ENCODE results near the gene SZT2. TPM values are rescaled to one million over a fixed set of nuclear protein-coding genes. Genes with fewer than 3 reads are reported as not detected.
"Not testable (repeated sequence)": the region's sequence is repeated elsewhere in the genome, so short reads cannot be mapped to it uniquely, and the experiment has no call there.

Gene SZT2
- total RNA-seq, 1 donor from 2014 or later, result 33.6 TPM

DNA sequence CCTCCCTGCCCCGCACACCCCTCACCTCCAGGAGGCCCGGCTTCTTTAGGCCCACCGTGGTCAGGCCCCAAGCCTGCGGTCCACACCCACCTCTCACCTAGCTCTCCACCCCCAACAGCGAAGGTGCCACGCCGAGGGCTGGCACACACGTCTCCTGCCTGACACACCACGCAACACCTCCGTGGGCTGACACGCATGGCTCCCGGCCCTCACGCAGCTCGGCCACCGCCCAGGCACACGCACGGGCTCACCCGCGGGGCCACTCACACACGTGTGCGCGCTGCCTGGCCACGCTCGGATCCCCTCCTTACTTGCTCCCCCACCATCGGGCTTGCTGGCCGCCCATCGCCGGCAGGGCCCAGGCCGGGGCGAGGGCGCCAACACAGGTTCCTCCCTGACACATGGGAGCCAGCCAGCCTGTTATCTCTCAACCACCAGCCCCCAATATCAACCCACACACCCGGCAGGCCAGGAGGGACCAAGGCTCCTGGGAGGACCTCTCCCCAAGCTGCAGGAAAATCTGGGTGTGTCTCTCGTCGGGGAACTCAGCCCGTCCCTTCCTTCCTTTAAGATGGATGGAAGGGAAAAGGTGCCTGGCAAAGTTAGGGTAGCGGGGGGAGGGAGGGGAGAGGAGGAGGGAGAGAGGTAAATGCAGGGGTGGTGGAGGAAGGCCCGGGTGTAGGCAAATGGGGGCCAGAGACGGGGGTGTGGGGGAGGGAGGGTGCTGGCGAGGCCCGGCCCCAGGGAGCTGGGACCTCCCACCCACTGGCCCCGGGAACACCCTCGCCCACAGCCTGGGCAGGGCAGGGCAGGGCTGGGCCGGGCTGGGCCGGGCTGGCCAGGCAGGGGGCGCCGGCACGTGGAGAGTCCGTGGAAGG is 22.4 kb upstream of the SZT2 start:
- Mint-ChIP-seq H3K36me3 (ENCODE audit: low read depth) (peaks cover 19% of the 10 kb centered on the region), H3K27ac (ENCODE audit: unreplicated experiment) (peak overlapping the region; percentile 83)
- TF ChIP-seq, protein P1, sequence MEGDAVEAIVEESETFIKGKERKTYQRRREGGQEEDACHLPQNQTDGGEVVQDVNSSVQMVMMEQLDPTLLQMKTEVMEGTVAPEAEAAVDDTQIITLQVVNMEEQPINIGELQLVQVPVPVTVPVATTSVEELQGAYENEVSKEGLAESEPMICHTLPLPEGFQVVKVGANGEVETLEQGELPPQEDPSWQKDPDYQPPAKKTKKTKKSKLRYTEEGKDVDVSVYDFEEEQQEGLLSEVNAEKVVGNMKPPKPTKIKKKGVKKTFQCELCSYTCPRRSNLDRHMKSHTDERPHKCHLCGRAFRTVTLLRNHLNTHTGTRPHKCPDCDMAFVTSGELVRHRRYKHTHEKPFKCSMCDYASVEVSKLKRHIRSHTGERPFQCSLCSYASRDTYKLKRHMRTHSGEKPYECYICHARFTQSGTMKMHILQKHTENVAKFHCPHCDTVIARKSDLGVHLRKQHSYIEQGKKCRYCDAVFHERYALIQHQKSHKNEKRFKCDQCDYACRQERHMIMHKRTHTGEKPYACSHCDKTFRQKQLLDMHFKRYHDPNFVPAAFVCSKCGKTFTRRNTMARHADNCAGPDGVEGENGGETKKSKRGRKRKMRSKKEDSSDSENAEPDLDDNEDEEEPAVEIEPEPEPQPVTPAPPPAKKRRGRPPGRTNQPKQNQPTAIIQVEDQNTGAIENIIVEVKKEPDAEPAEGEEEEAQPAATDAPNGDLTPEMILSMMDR (IDR thresholded peaks at IDR 0.05), result no peak

DNA sequence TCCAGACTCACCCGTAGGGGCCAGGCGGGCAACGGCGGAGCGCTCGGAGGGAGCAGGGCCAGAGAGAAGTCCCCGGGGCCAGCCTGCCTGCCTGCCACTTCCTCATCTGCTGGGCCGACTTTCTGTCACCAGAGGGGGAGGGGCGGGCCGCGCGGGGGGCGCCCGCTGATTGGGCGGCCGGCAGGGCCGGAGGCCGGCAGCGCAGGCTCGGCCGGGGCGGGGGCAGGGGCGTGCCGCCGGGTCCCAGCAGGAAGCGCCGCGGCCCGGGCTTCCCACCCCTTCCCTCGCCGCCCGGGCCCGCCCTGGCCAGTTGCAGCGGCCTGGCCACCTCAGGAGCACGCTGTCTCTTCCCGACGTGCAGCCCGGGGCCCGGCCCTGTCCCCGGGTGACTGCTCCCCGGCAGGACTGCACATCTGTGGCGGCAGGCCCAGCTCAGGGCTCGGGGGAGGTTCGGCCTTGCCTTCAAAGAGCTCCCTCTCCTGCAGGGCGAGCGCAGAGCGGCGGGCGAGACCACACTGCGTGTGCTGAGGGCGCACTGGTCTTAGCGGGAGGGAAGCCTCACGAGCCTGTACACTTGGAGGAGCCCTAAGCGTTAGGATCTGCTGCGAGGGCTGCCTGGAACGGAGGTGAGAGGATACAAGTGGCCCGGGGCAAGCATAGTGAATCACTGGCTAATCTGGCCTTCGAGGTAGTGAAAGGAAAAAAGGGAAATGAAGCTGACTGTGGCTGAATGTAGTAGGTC is 21.6 kb upstream of the SZT2 start, which contains the start of gene ELOVL1:
Gene ELOVL1, minus strand, starts transcription at position 108 of the 742 bp plus-strand sequence. CDS start 2,402 bp downstream, outside the sequence.
- Mint-ChIP-seq H3K4me3 (ENCODE audit: unreplicated experiment) (peak within 1 kb of the TSS; percentile 88), H3K4me1 (ENCODE audit: low read depth) (peaks cover 38% of the 10 kb centered on the region), H3K9me3 (ENCODE audit: low read depth) (no peaks in the 10 kb centered on the region), H3K36me3 (ENCODE audit: low read depth) (peaks cover 17% of the 10 kb centered on the region), H3K27me3 (ENCODE audit: low read depth) (no peaks in the 10 kb centered on the region), H3K27ac (ENCODE audit: unreplicated experiment) (peak within 1 kb of the TSS; percentile 93)
- TF ChIP-seq, protein P1 (IDR thresholded peaks at IDR 0.05), result peak; percentile 68
- DNase-seq (ENCODE audit: low spot score), result peak; percentile 96

More for the DNA sequence above, 22.4 kb upstream of the SZT2 start:
- DNase-seq (ENCODE audit: low spot score), result no peak
- peaks cover 38% of the 10 kb centered on the region for H3K4me1 Mint-ChIP-seq (ENCODE audit: low read depth)
- peak overlapping the region; percentile 88 for H3K4me3 Mint-ChIP-seq (ENCODE audit: unreplicated experiment)
- H3K27me3 Mint-ChIP-seq (ENCODE audit: low read depth), result no peaks in the 10 kb centered on the region
- no peaks in the 10 kb centered on the region for H3K9me3 Mint-ChIP-seq (ENCODE audit: low read depth)

DNA sequence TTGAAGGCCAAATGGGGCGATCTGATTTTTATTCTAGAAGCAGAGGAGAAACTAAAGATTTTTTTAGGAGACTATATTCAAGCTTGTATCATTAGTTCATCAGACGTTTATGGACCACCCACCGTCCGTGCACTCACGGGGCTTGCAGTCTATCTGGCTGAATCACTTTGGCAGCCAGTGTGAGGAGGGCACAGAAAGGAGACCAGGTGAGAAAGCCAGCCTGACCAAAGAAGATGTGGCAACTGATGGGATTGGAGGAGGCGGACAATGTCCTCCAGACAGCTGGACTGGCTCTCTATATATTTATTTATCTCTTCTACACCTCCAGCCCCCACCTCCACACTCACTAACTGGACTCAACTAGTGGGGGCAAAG is 21.1 kb upstream of the SZT2 start:
- Mint-ChIP-seq H3K4me1 (ENCODE audit: low read depth) (peaks cover 38% of the 10 kb centered on the region), H3K4me3 (ENCODE audit: unreplicated experiment) (peak overlapping the region; percentile 80), H3K36me3 (ENCODE audit: low read depth) (peaks cover 16% of the 10 kb centered on the region), H3K27ac (ENCODE audit: unreplicated experiment) (peak overlapping the region; percentile 93), H3K27me3 (ENCODE audit: low read depth) (no peaks in the 10 kb centered on the region), H3K9me3 (ENCODE audit: low read depth) (no peaks in the 10 kb centered on the region)
- TF ChIP-seq, protein P1 (IDR thresholded peaks at IDR 0.05), result no peak
- DNase-seq (ENCODE audit: low spot score), result no peak

DNA sequence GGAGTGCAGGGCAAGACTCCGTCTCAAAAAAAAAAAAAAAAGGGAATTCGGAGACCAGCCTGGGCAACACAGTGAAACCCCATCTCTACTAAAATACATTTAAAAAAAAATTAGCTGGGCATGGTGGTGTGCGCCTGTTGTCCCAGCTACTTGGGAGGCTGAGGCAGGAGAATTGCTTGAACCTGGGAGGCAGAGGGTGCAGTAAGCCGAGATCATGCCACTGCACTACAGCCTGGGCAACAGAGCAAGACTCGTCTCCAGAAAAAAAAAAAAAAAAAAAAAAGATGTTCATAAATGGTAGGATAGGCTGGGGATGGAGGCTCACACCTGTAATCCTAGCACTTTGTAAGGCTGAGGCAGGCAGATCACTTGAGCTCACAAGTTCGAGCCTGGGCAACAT is 19.9 kb upstream of the SZT2 start:
- H3K4me1 Mint-ChIP-seq (ENCODE audit: low read depth), result peaks cover 38% of the 10 kb centered on the region
- not testable (repeated sequence) for DNase-seq (ENCODE audit: low spot score); H3K27ac Mint-ChIP-seq (ENCODE audit: unreplicated experiment); H3K4me3 Mint-ChIP-seq (ENCODE audit: unreplicated experiment); H3K36me3 Mint-ChIP-seq (ENCODE audit: low read depth); H3K27me3 Mint-ChIP-seq (ENCODE audit: low read depth); H3K9me3 Mint-ChIP-seq (ENCODE audit: low read depth)

DNA sequence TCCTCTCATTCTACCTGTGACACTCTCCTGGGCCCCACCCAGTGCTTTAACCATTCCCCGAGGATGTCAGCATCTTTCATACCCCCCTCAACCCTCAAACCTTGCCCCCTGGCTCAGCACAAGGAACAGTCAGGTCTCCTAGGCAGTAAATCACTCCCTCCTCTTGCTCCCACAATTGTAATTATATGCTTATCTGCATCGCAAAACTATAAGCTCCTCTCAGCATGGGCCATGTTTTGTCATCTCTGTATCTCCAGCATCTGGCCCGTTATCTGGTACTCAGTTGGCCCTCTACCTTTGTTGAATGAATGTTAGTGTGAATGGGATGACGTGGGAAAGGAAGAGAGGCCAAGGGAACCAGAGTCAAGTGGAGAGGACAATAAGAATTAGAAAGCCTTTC is 19.1 kb upstream of the SZT2 start:
- H3K4me1 Mint-ChIP-seq (ENCODE audit: low read depth), result peaks cover 32% of the 10 kb centered on the region
- H3K36me3 Mint-ChIP-seq (ENCODE audit: low read depth), result peaks cover 2% of the 10 kb centered on the region
- DNase-seq (ENCODE audit: low spot score), result no peak
- TF ChIP-seq, protein P1 (IDR thresholded peaks at IDR 0.05), result no peak
- no peaks in the 10 kb centered on the region for H3K9me3 Mint-ChIP-seq (ENCODE audit: low read depth)
- H3K27ac Mint-ChIP-seq (ENCODE audit: unreplicated experiment), result no peak overlapping the region
- no peaks in the 10 kb centered on the region for H3K27me3 Mint-ChIP-seq (ENCODE audit: low read depth)
- no peak overlapping the region for H3K4me3 Mint-ChIP-seq (ENCODE audit: unreplicated experiment)

All from chondrocyte (in vitro differentiated cells).